ENCODE results near the gene EML2. TPM values are rescaled to one million over a fixed set of nuclear protein-coding genes. Genes with fewer than 3 reads are reported as not detected.
"Not testable (repeated sequence)": the region's sequence is repeated elsewhere in the genome, so short reads cannot be mapped to it uniquely, and the experiment has no call there.

EML2 gene
- total RNA-seq, 1 donor from 2014 or later, result 19.3 TPM

DNA sequence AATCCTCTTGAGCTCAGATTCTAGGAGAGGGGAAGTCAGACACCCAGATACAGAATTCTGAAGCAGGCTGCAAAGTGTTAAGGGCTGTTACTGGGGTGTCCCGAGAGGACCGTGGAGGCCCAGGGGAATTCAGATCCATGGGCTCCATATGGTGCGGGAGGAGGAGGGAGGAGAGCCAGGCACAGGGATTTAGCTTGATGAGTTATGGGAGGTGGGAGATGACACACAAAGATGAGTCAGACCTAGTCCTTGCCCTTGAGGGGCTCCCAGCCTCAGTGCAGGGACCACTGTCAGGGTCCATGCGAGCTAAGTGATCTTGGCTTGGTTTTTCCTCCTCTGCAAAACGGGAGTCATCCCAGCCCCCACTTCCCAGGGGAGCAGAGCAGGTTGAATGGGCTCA, 14.4 kb upstream of the EML2 start:
- no peak for DNase-seq (ENCODE audit: extremely low read depth, low read depth, low spot score)

DNA sequence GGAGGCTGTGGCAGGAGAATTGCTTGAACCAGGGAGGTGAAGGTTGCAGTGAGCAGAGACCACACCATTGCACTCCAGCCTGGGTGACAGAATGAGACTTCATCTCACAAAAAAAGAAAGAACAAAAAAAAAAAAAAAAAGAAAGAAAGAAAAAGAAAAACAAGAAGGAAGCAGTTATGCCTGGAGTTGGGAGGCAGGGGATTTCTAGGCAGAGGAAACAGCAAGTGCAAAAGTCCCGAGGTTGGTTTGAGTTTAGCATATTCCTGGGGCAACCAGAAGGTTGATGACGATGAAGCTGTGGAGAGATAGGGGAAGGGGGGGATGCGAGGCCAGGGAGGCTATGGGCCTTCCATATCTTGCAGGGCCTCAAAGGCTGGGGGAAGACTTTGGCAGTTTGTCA, 11.5 kb upstream of the EML2 start:
- DNase-seq (ENCODE audit: extremely low read depth, low read depth, low spot score), result no peak

DNA sequence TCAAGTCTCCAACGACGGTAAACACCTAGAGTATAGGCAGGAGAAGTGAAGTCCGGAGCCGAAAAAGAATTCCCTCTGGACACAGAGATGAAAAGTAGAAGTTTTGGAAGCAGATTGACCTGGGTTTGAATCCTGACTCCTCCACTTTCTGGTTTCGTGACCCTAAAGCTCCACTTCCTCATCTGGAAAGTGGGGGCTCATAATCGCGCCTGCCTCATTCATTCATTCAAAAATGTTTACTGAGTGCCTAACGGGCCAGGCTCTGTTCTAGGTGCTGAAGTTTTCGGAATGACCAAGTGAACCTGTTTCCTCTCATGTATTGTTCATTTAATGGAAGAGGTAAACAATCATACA, 7.1 kb upstream of the EML2 start:
- no peak for DNase-seq (ENCODE audit: extremely low read depth, low read depth, low spot score)

DNA sequence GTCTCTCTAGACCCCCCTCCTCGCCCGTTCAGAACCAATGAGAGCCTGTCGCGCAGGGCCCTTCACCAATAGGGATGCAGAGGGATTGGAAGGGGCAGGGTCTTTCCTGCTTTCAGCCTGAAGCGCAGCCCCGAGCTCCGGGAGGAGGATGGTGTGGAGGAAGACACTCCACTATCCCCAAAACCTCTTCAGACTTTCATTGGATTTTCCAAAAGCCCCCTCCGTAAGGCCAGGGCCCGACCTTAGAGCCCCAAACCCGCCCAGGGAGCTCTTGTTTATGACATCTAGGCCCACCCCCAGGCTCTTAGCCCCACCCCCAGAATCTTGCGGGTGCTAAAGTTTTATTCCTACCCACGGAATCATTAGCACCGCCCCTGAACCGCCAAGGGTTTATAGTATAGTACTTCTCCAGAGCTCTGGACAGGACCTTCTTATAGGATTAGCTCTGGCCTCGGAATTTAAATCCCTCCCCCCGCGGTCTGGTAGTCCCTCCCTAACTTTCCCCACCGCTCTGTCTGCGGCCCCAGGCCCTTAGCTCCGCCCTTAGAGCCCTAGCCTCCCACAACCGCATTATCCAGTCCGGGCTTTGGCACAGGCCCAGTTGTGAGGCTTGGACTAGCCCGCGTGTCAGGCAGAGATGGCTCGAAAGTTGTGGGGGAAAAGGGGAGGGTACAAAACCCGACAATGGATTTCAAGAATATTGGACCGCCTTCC, 6.6 kb upstream of the EML2 start:
- peak; percentile 72 for DNase-seq (ENCODE audit: extremely low read depth, low read depth, low spot score)

DNA sequence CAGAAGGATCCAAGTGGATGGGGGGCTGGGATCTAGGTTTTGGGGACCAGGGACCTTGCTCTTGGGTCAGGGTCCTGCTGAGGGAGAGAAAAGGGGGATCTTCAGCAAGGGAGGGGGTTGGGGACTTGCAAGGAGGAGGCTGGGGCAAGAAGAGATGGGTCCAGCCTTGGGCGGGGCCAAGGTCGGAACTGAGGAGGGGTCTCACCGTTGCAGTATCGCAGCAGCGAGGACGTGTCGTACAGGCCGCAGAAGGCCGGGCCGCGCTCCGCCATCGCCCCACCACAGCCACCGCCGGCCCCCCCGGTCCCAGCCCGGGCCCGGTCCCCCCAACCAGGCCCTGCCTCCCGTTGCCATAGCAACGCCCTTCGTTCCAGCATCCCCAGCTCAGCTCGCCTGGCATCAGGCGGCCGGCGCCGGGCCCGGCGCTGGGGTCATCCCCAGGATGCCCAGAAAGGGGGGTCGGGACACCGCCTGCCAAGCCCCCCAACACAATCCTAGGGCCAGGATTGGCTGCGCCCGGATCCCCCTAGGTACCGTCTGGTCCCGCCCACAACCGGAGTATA, 6.0 kb upstream of the EML2 start:
- no peak for DNase-seq (ENCODE audit: extremely low read depth, low read depth, low spot score)

DNA sequence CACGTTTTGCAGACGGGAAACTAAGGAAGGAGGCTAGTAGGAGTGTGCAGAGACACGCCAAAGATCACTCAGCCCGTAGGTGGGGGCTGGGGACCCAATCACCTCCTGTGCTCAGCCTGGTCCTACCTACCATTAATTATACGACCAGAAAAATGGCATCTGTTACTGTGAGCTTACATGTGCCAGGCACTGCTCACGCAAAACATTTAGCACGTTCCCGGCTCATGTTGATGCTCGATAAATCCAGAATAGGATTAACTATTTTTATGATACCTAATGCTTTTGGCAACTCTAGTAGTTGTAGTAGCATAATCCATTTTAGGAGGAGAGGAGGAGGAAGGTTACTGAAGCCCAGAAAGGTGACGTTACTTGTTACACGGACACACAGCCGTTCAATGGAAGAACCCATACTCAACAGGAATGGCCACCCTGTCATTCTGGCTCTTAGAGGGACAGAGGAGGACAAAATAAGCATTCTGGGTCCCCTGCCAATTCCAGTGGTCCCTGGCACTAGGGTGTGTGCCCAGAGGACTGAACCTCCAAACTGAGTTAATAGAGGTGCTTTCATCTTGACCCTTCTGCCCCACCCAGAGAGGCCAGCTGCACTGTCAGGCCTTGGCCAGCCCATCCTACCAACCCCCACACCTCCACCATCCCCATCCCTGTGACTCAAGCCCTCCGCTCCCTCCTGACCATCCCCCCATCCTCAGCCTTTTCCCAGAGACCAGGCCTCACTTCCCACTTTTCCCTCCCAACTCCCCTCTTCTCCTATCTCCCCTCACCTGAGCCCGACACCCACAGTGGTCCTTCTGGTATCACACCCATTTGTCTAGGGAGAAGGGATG, 5.0 kb upstream of the EML2 start:
- no peak for DNase-seq (ENCODE audit: extremely low read depth, low read depth, low spot score)

DNA sequence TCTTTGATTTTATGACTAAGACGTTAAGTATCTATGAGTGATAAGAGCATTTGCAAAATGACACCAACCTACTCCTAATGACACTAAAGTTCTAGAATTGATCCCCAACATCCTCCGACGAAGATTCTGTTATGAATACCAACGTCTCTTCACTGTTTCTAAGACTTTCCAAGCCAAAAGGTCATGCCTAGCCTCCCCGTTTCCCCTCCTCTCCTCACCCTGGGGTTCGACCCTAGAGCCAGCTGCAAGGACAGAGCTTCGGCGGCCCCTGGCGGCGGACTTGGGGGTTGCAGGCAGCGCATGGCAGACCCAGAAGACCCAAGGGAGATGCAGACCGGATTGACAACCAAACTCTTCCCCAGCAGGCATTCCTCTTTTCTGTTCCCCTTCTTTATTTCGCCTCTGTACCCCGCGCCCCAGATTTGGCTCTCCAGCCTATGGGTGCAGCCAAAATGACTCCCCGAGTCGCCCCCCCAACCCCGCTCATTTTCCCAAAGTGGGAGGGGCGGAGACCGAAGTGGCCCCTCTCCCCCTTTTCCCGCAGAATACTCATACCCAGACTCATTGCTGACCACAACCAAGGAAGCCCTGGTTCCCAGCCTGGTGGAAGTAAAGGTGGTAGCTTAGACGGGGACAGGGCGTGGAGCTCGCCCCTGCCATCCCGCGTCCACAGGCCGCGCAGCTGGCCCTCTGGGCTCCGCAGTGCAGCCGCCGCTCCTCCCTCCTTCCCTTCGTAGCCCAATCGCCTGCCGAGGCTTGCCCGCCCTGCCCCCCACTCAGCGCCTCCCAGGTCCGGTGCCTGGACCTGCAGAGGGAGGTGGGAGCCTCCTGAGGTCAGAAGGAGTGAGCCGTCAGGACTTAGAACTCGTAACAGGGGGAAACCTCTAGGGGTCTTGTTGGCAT, 4.1 kb upstream of the EML2 start:
- DNase-seq (ENCODE audit: extremely low read depth, low read depth, low spot score), result no peak

DNA sequence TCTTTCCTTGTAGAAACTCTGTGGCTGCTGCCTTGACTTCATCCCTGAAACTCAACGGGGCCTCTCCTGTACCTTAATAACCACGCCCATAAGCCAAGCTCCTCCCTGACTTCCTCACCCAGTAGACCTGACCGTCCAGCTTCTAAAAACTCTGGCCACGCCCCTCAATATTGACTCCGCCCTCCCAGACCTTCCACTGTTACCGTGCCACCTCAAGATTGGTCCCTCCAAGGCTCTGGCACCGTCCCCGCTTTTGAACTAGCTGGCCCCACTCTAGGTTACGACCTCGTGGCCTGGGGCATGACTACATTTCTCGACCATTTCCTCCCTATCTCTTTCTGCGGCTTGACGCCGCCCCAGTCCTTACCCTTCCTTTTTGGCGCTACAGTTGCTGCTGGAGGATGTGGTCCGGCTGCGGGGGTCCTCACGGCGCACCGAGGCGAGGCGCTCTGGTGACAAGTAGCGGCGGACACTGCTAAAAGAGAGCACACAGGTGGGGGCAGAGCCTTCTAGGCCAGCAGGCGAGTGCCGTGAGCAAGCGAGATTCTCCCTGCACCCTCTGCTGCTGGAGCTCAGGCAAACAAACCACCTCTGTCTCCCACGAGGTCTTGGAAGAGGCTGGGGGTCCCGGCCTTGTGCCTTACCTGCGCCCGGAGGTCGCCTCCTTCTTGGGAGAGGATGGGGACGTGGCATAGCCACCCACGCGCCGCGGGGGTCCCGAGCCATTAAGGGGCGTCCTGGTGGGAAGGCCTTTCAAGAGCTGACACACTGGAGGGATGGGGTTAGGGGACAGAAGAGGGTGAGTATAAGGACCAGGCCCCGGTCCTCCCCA, 2.3 kb upstream of the EML2 start:
- DNase-seq (ENCODE audit: extremely low read depth, low read depth, low spot score), result no peak

DNA sequence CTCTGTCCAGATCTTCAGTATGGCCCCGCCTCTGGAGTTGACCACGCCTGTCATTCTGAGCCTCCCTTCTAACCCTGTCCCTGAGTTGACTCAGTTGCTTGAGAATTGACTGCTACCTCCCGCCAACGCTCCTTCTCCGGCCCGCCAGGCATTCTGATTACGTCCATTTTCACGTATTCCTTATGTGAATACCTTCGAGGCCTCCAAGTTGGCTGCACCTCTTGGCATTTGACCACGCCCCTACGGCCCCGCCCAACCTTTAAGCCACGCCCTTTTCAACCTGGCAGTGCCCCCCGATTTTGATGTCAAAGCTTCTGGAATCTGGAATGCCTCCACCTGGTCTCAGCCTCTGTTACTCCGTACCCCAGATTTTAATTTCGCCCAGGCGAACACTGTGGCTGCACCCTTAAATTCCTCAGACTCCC, 1.7 kb upstream of the EML2 start:
- DNase-seq (ENCODE audit: extremely low read depth, low read depth, low spot score), result no peak

DNA sequence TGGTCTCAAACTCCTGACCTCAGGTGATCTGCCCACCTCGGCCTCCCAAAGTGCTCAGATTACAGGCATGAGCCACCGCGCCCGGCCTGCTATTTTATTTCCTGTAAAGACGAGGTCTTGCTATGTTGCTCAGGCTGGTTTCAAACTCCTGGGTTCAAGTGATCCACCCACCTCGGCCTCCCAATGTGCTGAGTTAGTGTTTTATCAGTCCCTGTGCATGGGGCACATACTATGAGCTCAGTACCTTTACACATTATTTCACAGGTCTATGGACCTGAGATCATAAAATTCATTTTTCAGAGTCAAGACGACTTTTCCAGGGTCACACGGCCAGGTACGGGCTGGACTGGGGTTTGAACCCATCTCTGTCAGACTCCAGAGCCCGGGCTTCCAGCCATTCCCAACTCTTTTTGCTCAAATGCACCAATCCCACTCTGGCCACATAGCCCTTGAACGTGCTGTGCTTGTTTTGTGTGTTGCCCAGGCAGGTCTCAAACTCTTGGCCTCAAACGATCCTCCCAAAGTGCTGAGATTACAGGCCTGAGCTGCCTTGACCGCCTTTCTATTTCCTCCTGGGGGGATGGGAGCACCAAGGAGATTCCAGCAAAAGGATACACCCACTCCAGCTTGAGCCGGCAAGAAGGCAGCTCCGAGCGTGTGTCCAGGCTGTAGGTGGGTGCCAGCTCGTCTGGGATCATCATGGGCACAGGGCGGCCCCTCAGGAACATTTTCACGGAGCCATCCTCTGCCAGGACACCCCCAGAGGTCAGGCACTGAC, 1.1 kb downstream of the EML2 start:
- no peak for DNase-seq (ENCODE audit: extremely low read depth, low read depth, low spot score)

DNA sequence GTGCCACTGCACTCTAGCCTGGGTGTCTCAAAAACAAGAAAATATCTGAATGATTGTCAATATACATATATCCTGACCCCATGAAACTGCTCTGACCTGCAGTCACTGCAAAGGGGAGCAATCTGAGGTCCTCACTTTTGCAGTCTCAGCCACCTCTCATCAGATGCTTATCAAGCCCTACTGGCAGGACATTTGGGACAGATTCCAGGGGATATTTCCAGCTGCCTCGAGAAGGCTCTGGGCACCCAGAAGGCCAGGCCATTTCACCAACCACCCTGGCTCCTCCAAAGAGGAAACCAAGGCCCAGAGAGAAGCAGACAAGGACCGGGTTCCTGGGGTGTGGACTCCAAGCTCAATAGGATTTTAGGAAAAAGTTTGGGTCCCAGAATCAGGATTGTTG, 2.3 kb downstream of the EML2 start:
- DNase-seq (ENCODE audit: extremely low read depth, low read depth, low spot score), result no peak

DNA sequence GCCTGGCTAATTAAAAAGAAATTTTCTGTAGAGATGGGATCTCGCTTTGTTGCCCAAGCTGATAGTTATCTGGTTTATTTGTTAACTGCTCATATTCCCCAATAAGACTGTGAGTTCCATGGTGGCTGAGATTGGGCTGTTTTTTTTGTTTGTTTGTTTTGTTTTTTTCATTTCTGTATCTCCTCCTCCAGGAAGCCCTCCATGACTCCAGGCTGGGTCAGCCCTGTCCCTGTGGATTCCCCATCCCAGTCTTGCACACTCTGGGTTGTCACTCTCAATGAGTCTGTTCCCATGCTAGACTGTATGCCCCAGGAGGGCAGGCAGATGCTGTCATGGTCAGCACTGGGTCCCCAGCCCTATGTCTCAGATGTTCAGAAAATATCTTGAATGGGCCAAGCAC, 2.9 kb downstream of the EML2 start:
- DNase-seq (ENCODE audit: extremely low read depth, low read depth, low spot score), result no peak

DNA sequence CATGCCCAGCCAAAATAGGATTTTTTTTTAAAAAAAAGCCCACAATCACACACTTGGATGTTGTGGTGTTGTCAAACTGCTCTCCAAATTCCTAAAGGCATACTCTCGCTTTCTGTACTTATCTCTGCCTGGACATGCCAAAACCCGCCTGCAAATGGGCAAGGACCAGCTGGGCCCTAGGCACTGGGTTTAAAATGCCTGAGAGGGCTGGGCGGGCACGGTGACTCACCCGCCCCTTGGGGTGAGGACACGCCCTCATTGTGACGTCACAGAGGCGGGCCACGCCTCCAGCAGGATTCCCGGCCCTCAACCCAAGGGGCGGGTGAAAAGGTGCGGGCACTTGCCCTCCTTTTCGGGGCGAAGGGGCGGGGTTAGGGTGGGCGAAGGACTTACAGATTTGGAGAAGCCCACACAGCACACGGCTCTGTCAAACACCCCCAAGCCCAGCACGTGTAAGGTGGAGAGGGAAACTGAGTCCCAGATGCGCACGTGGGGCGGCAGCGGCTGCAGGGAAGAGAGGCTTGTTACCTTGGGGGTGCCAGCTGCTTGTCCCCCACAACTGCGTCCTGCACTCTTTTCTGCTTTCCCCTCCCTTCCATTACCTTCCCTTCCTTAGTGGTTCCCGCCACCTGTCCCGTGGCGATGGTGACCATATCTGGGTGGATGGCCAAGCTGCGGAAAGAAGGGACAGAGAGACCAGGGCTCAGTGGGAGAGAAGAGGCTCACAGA, 6.6 kb downstream of the EML2 start:
- no peak for DNase-seq (ENCODE audit: extremely low read depth, low read depth, low spot score)

DNA sequence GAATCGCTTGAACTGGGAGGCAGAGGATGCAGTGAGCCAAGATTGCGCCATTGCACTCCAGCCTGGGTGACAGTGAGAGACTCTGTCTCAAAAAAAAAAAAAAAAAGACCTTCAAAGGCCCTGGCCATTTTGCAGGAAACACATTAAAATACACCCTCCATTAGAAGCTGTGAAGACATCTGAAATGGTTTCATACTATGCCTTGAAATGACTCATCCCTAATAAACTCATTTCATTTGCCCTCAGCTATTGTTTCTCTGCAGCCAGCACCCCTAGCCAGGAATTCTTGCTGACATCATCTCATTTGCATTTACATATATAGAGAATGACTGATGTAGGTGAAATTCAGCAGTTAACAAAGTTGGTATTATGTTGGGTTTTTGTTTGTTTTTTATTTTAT, 8.7 kb downstream of the EML2 start:
- DNase-seq (ENCODE audit: extremely low read depth, low read depth, low spot score), result no peak

DNA sequence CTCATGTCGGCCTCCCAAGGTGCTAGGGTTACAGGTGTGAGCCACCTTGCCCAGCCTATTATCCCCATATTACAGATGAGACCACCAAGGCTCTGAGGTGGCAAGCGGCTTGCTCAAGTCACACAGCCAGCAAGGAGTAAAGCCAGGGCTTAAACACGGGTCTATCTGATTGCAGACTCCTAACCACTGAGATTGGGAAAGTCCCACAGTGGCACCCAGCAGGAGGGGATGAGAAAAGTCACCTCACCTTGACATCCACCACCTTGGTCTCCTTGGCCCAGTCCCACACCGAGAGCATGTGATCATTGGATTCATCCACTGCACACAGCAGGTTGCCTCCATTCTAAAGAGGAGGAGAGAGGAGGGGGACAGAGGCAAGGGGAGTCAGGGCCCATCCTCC, 9.5 kb downstream of the EML2 start:
- no peak for DNase-seq (ENCODE audit: extremely low read depth, low read depth, low spot score)

DNA sequence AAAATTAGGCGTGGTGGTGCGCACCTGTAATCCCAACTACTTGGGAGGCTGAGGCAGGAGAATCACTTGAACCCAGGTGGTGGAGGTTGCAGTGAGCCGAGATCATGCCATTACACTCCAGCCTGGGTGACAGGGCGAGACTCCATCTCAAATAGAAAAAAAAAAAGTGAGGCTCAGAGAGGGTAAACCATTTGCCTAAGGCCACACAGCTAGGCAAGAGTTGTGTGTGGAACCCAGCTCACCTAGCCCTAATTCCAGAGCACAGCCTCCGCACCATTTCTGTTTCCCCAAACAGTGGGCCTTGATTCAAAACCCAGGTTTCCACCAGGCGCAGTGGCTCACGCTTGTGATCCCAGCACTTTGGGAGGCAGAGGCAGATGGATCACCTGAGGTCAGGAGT, 11.0 kb downstream of the EML2 start:
- DNase-seq (ENCODE audit: extremely low read depth, low read depth, low spot score), result not testable (repeated sequence)

DNA sequence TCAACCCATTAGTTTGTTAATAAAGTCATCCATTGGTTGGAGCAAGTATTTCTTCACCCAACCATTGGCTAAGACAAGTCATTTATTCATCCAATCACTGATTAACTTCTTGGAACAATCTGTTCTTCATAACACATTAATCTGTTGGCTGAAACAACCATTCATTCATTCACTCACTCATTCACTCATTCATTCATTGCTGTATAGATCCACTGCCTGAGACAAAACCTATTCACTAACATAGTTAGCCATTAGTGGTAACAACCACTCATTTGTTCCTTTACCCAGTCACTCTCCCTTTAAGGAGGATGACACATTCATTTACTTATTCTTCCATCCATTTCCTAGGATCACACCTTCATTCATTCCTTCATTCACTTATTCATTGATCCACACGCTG, 15.2 kb downstream of the EML2 start:
- no peak for DNase-seq (ENCODE audit: extremely low read depth, low read depth, low spot score)

DNA sequence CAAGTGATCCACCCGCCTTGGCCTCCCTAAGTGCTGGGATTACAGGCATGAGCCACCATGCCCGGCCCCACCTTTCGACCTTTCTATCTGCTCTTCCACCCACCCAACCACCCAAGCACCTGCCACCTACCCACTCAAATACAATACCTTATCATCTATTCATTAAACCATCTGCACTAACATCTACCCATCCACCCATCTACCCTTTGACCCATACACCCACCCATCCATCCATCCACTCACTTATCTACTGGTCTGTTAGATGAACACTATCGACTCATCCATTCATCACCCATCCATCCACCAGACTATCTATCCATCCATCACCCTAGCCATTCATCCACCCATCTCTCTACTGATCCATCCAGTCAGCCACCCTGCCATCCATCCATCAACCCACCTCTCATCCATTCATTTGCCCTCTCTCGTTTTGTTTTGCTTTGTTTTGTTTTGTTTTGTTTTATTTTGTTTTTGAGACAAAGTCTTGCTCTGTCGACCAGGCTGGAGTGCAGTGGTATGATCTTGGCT, 17.2 kb downstream of the EML2 start:
- DNase-seq (ENCODE audit: extremely low read depth, low read depth, low spot score), result no peak

DNA sequence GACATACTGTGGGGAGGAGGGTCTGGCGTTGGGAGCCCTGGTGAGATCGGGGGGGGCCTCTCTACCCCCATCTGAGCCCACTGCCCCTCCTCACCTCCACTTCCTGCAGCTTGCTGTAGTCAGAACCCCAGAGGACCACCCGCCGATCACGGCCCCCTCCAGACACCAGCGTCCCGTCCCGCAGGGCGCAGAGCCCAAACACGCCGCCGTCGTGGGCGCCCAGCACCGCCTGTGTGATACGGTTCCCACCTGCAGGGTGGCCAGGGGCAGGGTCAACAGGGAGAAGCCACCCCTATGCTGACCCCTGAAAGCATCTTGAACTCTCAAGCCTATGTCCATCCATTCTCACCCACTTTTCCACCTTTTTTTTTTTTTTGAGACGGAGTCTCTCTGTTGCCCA, 17.8 kb downstream of the EML2 start:
- DNase-seq (ENCODE audit: extremely low read depth, low read depth, low spot score), result no peak

Data from glomerular endothelial cell (primary cell).